Adipocyte (in vitro differentiated cells): Measurements from ENCODE around the gene CACNA1E.

Source experiments
- DNase-seq: peaks from one replicate; pipeline ENCODE4 v3.0.0-alpha.2; 2015; ENCODE audit warnings: low read depth
- H3K27me3 ChIP-seq: replicated peaks from 2 replicates; pipeline ENCODE4 v1.7.0; 2013; ENCODE audit warnings: mild to moderate bottlenecking, low read length, moderate library complexity; ENCODE audit not compliant: control insufficient read depth, insufficient read depth
- H3K36me3 ChIP-seq: 2 replicates; pipeline ENCODE4 v1.7.0; 2013; ENCODE audit warnings: low read length, mild to moderate bottlenecking, moderate library complexity; ENCODE audit not compliant: control insufficient read depth, insufficient read depth, severe bottlenecking
- H3K4me1 ChIP-seq: 2 replicates; pipeline ENCODE4 v1.7.0; 2013; ENCODE audit warnings: mild to moderate bottlenecking, low read length, moderate library complexity; ENCODE audit not compliant: control insufficient read depth, insufficient read depth
- H3K4me3 ChIP-seq: 2 replicates; pipeline ENCODE4 v1.7.0; 2013; ENCODE audit warnings: mild to moderate bottlenecking, low read length, moderate library complexity
- H3K9ac ChIP-seq: 2 replicates; pipeline ENCODE4 v1.7.0; 2013; ENCODE audit warnings: mild to moderate bottlenecking, low read length, moderate library complexity
- H3K9me3 ChIP-seq: 2 replicates; pipeline ENCODE4 v1.7.0; 2013; ENCODE audit warnings: mild to moderate bottlenecking, low read length, moderate library complexity; ENCODE audit not compliant: control insufficient read depth

CACNA1E gene

DNA sequence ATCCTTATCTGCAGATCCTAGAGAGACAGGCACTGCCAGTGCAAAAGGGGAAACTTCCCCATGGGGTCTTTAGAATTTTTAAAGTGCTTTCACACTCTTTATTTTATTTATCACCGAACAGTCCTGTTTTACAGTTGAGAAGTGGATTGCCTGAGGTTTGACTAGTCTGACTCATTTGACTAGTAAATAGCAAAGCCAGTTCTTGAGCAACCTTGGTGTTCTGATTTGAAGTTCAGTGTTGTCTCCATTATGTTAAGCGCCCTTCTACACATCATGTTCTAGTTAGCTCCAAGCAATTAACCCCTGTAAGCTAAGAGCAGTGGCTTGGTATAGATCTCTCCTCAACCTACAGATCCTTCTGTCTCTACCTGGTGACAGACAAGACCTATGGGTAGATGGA lies 262.9 kb downstream of the CACNA1E start:
- no peaks in the 10 kb centered on the region for H3K9me3 ChIP-seq

DNA sequence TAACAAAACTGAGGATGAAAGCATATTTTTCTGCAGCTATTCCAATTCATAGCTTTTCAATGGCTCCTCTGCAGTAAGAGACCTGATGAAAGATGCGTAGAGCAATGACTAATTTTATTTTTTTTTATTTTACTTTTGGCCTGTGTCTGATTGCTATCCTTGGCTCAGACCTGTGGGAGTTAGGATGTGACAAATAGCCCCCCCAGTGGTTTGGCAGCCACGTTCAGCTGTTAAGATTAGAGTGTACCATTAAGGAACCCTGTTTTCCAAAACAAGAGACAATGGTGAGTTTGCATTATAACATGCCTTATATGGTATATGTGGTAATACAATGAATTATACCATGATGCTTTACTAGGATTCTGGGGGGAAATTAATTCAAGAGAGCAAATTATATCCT lies 264.7 kb downstream of the CACNA1E start:
- DNase-seq: no peak
- Histone ChIP-seq H3K9me3 (no peaks in the 10 kb centered on the region), H3K4me1 (peaks cover 4% of the 10 kb centered on the region), H3K9ac (no peak overlapping the region), H3K36me3 (no peaks in the 10 kb centered on the region), H3K27me3 (peaks cover 4% of the 10 kb centered on the region), H3K4me3 (no peak overlapping the region)

More for the DNA sequence above, 262.9 kb downstream of the CACNA1E start:
- Histone ChIP-seq H3K9ac (no peak overlapping the region), H3K27me3 (peaks cover 5% of the 10 kb centered on the region), H3K36me3 (no peaks in the 10 kb centered on the region), H3K4me1 (peaks cover 9% of the 10 kb centered on the region), H3K4me3 (no peak overlapping the region)
- no peak for DNase-seq

- H3K4me1 ChIP-seq: no peaks in the 10 kb centered on the region
- no peak for DNase-seq
- no peaks in the 10 kb centered on the region for H3K9me3 ChIP-seq
- H3K9ac ChIP-seq: no peak overlapping the region
- no peak overlapping the region for H3K4me3 ChIP-seq
- H3K27me3 ChIP-seq: peaks cover 7% of the 10 kb centered on the region
- no peaks in the 10 kb centered on the region for H3K36me3 ChIP-seq
Observed at GRCh38 chr1:181754103-181754502, 270.8 kb downstream of the CACNA1E start.

GRCh38 chr1:181759481-181759880 lies 276.2 kb downstream of the CACNA1E start:
- Histone ChIP-seq H3K36me3 (no peaks in the 10 kb centered on the region), H3K4me3 (no peak overlapping the region), H3K4me1 (no peaks in the 10 kb centered on the region), H3K9me3 (no peaks in the 10 kb centered on the region), H3K27me3 (peaks cover 1% of the 10 kb centered on the region), H3K9ac (no peak overlapping the region)
- DNase-seq: no peak

- Histone ChIP-seq H3K4me1 (no peaks in the 10 kb centered on the region), H3K9me3 (no peaks in the 10 kb centered on the region), H3K36me3 (no peaks in the 10 kb centered on the region), H3K27me3 (no peaks in the 10 kb centered on the region), H3K9ac (no peak overlapping the region), H3K4me3 (no peak overlapping the region)
- no peak for DNase-seq
Observed at GRCh38 chr1:181763736-181764135, 280.4 kb downstream of the CACNA1E start.

DNA sequence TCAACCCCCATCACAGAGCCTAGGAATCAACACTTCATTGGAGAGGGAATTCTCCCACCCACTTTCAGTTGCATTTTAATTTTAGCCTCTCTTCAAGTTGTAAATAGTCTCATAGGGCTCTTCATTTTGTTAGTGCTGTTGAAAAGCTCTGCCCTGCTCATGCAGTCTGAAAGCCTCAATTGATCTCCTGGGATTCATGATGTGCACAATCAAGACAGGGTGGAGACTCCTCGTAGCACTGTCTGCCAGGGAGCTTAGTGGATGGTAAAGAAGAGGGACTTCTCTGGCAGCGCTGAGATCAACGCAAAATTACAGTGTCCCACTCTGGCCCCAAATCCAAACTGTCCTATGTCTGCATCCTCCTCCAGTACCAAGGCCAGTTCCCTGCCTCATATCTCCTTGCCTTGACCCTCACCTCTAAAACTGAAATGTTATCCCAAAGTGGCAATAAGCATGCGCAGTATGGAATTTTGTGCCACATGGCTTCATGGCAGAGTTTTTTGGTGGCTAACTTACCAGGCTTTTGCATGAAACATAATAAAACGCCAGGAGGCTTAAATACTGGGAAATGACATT lies 282.2 kb downstream of the CACNA1E start:
- no peak for DNase-seq
- Histone ChIP-seq H3K4me3 (no peak overlapping the region), H3K9me3 (no peaks in the 10 kb centered on the region), H3K36me3 (no peaks in the 10 kb centered on the region), H3K9ac (no peak overlapping the region), H3K27me3 (peaks cover under 1% of the 10 kb centered on the region), H3K4me1 (no peaks in the 10 kb centered on the region)

DNA sequence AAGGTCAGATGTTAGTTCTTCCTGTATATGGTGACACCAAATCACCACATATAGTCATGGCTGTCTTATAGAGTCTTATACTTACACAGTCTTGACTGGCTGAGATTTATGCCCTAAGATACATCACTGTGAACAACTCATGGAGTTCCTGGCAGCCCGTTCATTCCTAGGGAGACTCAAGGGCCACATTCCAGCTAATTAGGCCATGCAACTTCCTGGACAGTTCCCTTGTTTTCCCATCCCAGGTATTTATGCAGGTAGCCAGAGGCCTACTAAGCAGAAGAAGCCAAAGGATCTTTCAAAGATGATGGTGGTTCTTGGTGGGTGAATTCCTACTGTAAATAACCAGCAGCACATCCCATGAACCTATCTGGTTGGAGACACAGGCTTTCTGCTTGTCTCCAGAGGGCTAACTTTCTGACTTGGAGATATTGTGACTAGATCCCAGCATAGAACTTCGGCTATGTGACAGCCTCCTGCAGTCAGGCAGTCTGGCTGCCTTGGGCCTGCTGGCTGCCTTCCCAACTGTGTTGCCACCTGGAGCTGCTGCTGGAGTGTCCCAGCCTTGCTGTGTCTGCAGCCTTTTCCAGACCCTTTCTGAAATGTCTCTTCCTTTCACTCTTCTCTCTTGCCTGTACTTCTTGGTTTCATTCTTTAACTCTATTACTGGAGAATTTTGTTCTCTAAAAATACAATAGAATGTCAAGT lies 283.8 kb downstream of the CACNA1E start:
- H3K9ac ChIP-seq: no peak overlapping the region
- H3K4me1 ChIP-seq: no peaks in the 10 kb centered on the region
- no peaks in the 10 kb centered on the region for H3K9me3 ChIP-seq
- peaks cover 3% of the 10 kb centered on the region for H3K27me3 ChIP-seq
- H3K36me3 ChIP-seq: no peaks in the 10 kb centered on the region
- no peak for DNase-seq
- H3K4me3 ChIP-seq: no peak overlapping the region

- Histone ChIP-seq H3K27me3 (peaks cover 3% of the 10 kb centered on the region), H3K4me1 (no peaks in the 10 kb centered on the region), H3K36me3 (no peaks in the 10 kb centered on the region), H3K9me3 (no peaks in the 10 kb centered on the region), H3K4me3 (no peak overlapping the region), H3K9ac (no peak overlapping the region)
- no peak for DNase-seq
Observed at GRCh38 chr1:181768211-181768929, 285.1 kb downstream of the CACNA1E start.

DNA sequence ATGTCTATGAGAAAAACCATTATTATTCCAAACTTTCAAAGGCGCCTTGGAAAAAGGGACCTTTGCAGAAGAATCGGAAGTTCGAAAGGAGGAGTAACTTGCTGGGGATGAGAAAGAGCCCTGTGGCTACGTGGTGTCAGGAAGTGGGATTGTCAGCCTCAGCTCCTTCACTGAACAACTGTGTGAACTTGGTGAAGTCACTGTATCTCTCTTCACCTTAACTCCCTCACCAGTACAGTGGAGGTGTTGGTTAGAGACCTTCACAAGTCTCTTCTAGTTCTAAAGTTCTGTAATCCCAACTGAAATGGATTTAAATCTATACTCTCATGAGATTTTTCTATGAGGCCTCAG lies 285.6 kb downstream of the CACNA1E start:
- no peak overlapping the region for H3K9ac ChIP-seq
- DNase-seq: no peak
- no peak overlapping the region for H3K4me3 ChIP-seq
- no peaks in the 10 kb centered on the region for H3K36me3 ChIP-seq
- H3K4me1 ChIP-seq: no peaks in the 10 kb centered on the region
- peaks cover 3% of the 10 kb centered on the region for H3K27me3 ChIP-seq
- H3K9me3 ChIP-seq: no peaks in the 10 kb centered on the region

DNA sequence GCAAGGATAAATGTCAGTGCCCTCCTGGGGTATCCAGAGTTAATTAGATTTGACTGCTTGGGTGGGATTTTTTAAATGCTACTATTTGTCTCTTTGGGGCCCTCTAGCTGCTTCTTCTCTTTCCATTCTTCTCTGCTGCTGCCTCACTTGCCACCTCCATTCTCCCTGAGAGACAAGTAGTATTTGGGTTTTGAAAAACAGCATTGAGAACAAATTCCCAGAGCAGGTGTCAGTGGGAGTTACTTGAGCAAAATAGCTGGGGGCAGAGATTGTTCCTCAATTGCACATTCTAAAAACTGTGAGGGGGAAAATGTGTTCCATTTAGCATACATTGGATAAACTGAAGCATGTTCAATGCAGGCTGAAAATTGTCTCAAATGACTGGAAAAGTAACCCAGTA lies 286.5 kb downstream of the CACNA1E start:
- DNase-seq: no peak
- H3K27me3 ChIP-seq: peaks cover 3% of the 10 kb centered on the region
- no peak overlapping the region for H3K9ac ChIP-seq
- H3K36me3 ChIP-seq: no peaks in the 10 kb centered on the region
- H3K4me3 ChIP-seq: no peak overlapping the region
- no peaks in the 10 kb centered on the region for H3K9me3 ChIP-seq
- no peaks in the 10 kb centered on the region for H3K4me1 ChIP-seq

- no peak for DNase-seq
- Histone ChIP-seq H3K9ac (no peak overlapping the region), H3K36me3 (no peaks in the 10 kb centered on the region), H3K27me3 (peaks cover 3% of the 10 kb centered on the region), H3K9me3 (no peaks in the 10 kb centered on the region), H3K4me1 (no peaks in the 10 kb centered on the region), H3K4me3 (no peak overlapping the region)
Observed at GRCh38 chr1:181772714-181773113, 289.4 kb downstream of the CACNA1E start.
